A549 (cell line): Measurements from ENCODE around the gene DISP2.

ENCODE experiments used
- CTCF ChIP-seq: fragments of >200 bp; sonication (Bioruptor Twin); formaldehyde crosslinking; IDR thresholded peaks from 3 replicates; pipeline ENCODE4 v1.5.1; 2016
- PBX3 ChIP-seq: IDR thresholded peaks from 2 replicates; pipeline ENCODE4 v1.6.1; 2012
- POLR2A ChIP-seq: IDR thresholded peaks from 2 replicates; pipeline ENCODE4 v1.6.1; 2012; ENCODE audit warnings: mild to moderate bottlenecking, low read length

GRCh38 chr15:40328176-40328575, 29.8 kb upstream of the DISP2 start:
- TF ChIP-seq POLR2A: no peak
- TF ChIP-seq PBX3: no peak
- TF ChIP-seq CTCF: no peak
